ENCODE data around the gene EYA2. TPM values are rescaled to one million over a fixed set of nuclear protein-coding genes. Genes with fewer than 3 reads are reported as not detected.

The EYA2 gene
- polyA plus RNA-seq, 3 donors, result 0.04 to 0.16 TPM; not detected in 1

GRCh38 chr20:47227576-47227975 is 332.9 kb downstream of the EYA2 start:
- Histone ChIP-seq H3K4me2 (replicated peaks; ENCODE audit: extremely low read depth, low read length, poor library complexity, severe bottlenecking) (no peak overlapping the region), H3K36me3 (replicated peaks in 1 of 2; ENCODE audit: control insufficient read depth in 1 of 2, insufficient read depth in 2 of 2, low read length in 2 of 2) (peaks cover 77 to 94% of the 10 kb centered on the region in 2 donors), H3K4me3 (replicated peaks in 1 of 3; ENCODE audit: low read depth in 2 of 3, low read length in 3 of 3) (no peak overlapping the region), H3K9ac (ENCODE audit: insufficient read depth, low read length, poor library complexity, severe bottlenecking) (no peak overlapping the region), H3K27ac (ENCODE audit: low read depth in 1 of 2, low read length in 2 of 2) (no peak overlapping the region), H3K9me3 (replicated peaks in 1 of 2; ENCODE audit: control insufficient read depth in 1 of 2, insufficient read depth in 1 of 2, low read length in 2 of 2) (no peaks in the 10 kb centered on the region), H3K27me3 (ENCODE audit: control insufficient read depth in 2 of 2, insufficient read depth in 2 of 2, low read length in 2 of 2) (no peaks in the 10 kb centered on the region), H3K4me1 (ENCODE audit: control insufficient read depth in 1 of 2, insufficient read depth in 2 of 2, low read length in 2 of 2) (no peaks in the 10 kb centered on the region), H3K79me2 (ENCODE audit: insufficient read depth, low read length) (no peaks in the 10 kb centered on the region), H2AFZ (ENCODE audit: insufficient read depth, low read depth, low read length, poor library complexity, severe bottlenecking) (no peak overlapping the region), H4K20me1 (ENCODE audit: insufficient read depth, low read length) (no peaks in the 10 kb centered on the region)
- intact Hi-C loops (cut with micrococcal nuclease), result no loop called here
- no peak for DNase-seq
- Mint-ChIP-seq H3K36me3 (peaks cover 74 to 92% of the 10 kb centered on the region in 2 donors), H3K27ac (no peak overlapping the region), H3K27me3 (ENCODE audit: low read depth in 3 of 3) (no peaks in the 10 kb centered on the region), H3K4me3 (no peak overlapping the region), H3K4me1 (no peaks in the 10 kb centered on the region), H3K9me3 (no peaks in the 10 kb centered on the region)
- WGBS (ENCODE audit: insufficient coverage), result 96% methylated on average over 4 of the region's 9 CpGs
- no peak for TF ChIP-seq CTCF (IDR thresholded peaks at IDR 0.05)

- Mint-ChIP-seq H3K27me3 (ENCODE audit: low read depth in 3 of 3) (peaks cover 0 to 3% (median 0%) of the 10 kb centered on the region in 3 donors), H3K4me3 (no peak overlapping the region), H3K9me3 (no peaks in the 10 kb centered on the region), H3K4me1 (no peaks in the 10 kb centered on the region), H3K36me3 (peaks cover 71 to 91% of the 10 kb centered on the region in 2 donors), H3K27ac (peak overlapping the region in 2 of 7 donors; percentile 16 to 81)
- Histone ChIP-seq H3K4me1 (ENCODE audit: control insufficient read depth in 1 of 2, insufficient read depth in 2 of 2, low read length in 2 of 2) (no peaks in the 10 kb centered on the region), H3K79me2 (ENCODE audit: insufficient read depth, low read length) (no peaks in the 10 kb centered on the region), H3K4me2 (replicated peaks; ENCODE audit: extremely low read depth, low read length, poor library complexity, severe bottlenecking) (no peak overlapping the region), H3K27ac (ENCODE audit: low read depth in 1 of 2, low read length in 2 of 2) (no peak overlapping the region), H3K27me3 (ENCODE audit: control insufficient read depth in 2 of 2, insufficient read depth in 2 of 2, low read length in 2 of 2) (no peaks in the 10 kb centered on the region), H3K9me3 (replicated peaks in 1 of 2; ENCODE audit: control insufficient read depth in 1 of 2, insufficient read depth in 1 of 2, low read length in 2 of 2) (no peaks in the 10 kb centered on the region), H2AFZ (ENCODE audit: insufficient read depth, low read depth, low read length, poor library complexity, severe bottlenecking) (no peak overlapping the region), H3K9ac (ENCODE audit: insufficient read depth, low read length, poor library complexity, severe bottlenecking) (no peak overlapping the region), H3K36me3 (replicated peaks in 1 of 2; ENCODE audit: control insufficient read depth in 1 of 2, insufficient read depth in 2 of 2, low read length in 2 of 2) (peaks cover 81 to 95% of the 10 kb centered on the region in 2 donors), H3K4me3 (replicated peaks in 1 of 3; ENCODE audit: low read depth in 2 of 3, low read length in 3 of 3) (no peak overlapping the region), H4K20me1 (ENCODE audit: insufficient read depth, low read length) (no peaks in the 10 kb centered on the region)
- DNase-seq, result no peak
- TF ChIP-seq CTCF (IDR thresholded peaks at IDR 0.05), result no peak
- 100% methylated on average over 1 of the region's 5 CpGs for WGBS (ENCODE audit: insufficient coverage)
- intact Hi-C loops (cut with micrococcal nuclease), result no loop called here
Measured at GRCh38 chr20:47228654-47229053, 334.0 kb downstream of the EYA2 start.

Data from CD14-positive monocyte (primary cell).